Measurements from ENCODE around the gene TEN1. TPM values are rescaled to one million over a fixed set of nuclear protein-coding genes. Genes with fewer than 3 reads are reported as not detected.

The TEN1 gene
- total and polyA plus RNA-seq, 2 of the 13 experiments (the other 11 are each of a cell fraction or from before 2014, with no cell fraction given) = 18.0 to 21.3 TPM

DNA sequence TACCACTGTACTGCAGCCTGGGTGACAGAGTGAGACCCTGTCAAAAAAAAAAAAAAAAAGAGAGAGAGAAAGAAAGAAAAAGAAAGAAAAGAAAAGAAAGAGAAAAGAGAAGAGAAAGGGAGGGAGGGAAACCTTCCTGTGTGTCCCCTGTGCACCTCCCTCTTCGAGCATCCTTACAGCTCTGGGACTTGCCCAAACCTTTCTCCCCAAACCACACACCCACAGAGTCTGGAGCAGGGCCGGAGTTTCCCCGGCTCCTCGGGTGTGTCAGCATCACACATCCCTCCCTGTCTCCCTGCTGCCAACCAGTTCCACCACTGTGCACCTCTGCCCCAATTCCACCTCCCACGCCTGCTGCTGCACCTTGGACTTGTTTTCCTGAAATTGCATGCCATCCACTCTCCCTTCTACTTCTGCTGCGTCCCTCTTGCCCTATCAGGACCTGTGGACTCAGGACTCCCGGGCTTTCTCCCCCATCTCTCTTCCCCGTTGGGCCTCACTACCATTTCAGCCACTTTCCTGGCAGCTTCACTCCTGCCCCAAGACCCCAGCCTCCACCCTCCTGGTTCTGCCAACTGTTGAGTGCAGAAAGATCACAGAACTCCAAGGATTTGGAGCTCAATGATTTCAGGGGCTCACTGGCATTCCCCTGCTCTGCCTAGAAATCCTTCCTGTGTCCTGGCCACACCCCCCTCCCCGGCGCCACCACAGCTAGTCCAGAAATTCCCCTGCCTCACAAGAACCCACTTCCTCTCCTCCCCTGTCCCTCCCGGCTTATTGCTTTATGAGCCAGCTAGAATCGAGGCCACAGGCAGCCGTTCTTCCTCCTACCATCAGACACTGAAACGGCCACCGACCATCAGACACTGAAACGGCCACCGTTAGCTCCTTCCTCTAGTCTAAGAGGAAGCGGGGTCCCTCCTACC lies 17.9 kb downstream of the TEN1 start (continued):
- TF ChIP-seq, protein P1, sequence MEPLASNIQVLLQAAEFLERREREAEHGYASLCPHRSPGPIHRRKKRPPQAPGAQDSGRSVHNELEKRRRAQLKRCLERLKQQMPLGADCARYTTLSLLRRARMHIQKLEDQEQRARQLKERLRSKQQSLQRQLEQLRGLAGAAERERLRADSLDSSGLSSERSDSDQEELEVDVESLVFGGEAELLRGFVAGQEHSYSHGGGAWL (CRISPR knock-in tag; IDR thresholded peaks at IDR 0.05) = 0 out of 2 replicates have a peak, but pooled peaks have one; percentile 78
- TF ChIP-seq, protein P2, sequence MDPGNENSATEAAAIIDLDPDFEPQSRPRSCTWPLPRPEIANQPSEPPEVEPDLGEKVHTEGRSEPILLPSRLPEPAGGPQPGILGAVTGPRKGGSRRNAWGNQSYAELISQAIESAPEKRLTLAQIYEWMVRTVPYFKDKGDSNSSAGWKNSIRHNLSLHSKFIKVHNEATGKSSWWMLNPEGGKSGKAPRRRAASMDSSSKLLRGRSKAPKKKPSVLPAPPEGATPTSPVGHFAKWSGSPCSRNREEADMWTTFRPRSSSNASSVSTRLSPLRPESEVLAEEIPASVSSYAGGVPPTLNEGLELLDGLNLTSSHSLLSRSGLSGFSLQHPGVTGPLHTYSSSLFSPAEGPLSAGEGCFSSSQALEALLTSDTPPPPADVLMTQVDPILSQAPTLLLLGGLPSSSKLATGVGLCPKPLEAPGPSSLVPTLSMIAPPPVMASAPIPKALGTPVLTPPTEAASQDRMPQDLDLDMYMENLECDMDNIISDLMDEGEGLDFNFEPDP (CRISPR knock-in tag; conservative IDR thresholded peaks at IDR 0.05) = no peak
- TF ChIP-seq HDAC6 (IDR thresholded peaks at IDR 0.05; ENCODE audit: low read depth, low read length) = no peak
- TF ChIP-seq MED13 (CRISPR knock-in tag; IDR thresholded peaks at IDR 0.05) = no peak
- no peak for TF ChIP-seq SMARCC2 (IDR thresholded peaks at IDR 0.05)
- TF ChIP-seq EED (CRISPR knock-in tag; IDR thresholded peaks at IDR 0.05) = no peak
- TF ChIP-seq ZBTB7A (CRISPR knock-in tag; IDR thresholded peaks at IDR 0.05) = no peak
- no peak for TF ChIP-seq ZNF639 (CRISPR knock-in tag; conservative IDR thresholded peaks at IDR 0.05)
- TF ChIP-seq MTERF4 (CRISPR knock-in tag; IDR thresholded peaks at IDR 0.05) = peak; percentile 56; the same call in 1 of the 2 replicates
- TF ChIP-seq ZNF34 (CRISPR knock-in tag; IDR thresholded peaks at IDR 0.05; ENCODE audit: borderline replicate concordance) = no peak
- TF ChIP-seq GTF3A (CRISPR knock-in tag; conservative IDR thresholded peaks at IDR 0.05) = no peak
- no peak for TF ChIP-seq ZNF329 (CRISPR knock-in tag; IDR thresholded peaks at IDR 0.05; ENCODE audit: low read depth)
- no peak for TF ChIP-seq MED8 (CRISPR knock-in tag; IDR thresholded peaks at IDR 0.05; ENCODE audit: insufficient replicate concordance)
- TF ChIP-seq MAX (IDR thresholded peaks at IDR 0.05) = peak; percentile 88
- TF ChIP-seq, protein P3, sequence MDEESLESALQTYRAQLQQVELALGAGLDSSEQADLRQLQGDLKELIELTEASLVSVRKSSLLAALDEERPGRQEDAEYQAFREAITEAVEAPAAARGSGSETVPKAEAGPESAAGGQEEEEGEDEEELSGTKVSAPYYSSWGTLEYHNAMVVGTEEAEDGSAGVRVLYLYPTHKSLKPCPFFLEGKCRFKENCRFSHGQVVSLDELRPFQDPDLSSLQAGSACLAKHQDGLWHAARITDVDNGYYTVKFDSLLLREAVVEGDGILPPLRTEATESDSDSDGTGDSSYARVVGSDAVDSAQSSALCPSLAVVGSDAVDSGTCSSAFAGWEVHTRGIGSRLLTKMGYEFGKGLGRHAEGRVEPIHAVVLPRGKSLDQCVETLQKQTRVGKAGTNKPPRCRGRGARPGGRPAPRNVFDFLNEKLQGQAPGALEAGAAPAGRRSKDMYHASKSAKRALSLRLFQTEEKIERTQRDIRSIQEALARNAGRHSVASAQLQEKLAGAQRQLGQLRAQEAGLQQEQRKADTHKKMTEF (CRISPR knock-in tag; IDR thresholded peaks at IDR 0.05) = peak; percentile 77
- TF ChIP-seq BATF2 (CRISPR knock-in tag; IDR thresholded peaks at IDR 0.05) = no peak
- TF ChIP-seq, protein P4, sequence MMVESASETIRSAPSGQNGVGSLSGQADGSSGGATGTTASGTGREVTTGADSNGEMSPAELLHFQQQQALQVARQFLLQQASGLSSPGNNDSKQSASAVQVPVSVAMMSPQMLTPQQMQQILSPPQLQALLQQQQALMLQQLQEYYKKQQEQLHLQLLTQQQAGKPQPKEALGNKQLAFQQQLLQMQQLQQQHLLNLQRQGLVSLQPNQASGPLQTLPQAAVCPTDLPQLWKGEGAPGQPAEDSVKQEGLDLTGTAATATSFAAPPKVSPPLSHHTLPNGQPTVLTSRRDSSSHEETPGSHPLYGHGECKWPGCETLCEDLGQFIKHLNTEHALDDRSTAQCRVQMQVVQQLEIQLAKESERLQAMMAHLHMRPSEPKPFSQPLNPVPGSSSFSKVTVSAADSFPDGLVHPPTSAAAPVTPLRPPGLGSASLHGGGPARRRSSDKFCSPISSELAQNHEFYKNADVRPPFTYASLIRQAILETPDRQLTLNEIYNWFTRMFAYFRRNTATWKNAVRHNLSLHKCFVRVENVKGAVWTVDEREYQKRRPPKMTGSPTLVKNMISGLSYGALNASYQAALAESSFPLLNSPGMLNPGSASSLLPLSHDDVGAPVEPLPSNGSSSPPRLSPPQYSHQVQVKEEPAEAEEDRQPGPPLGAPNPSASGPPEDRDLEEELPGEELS (CRISPR knock-in tag; IDR thresholded peaks at IDR 0.05) = peak; percentile 88
- TF ChIP-seq ZNF776 (CRISPR knock-in tag; IDR thresholded peaks at IDR 0.05) = no peak
- TF ChIP-seq NR3C1 (CRISPR knock-in tag; IDR thresholded peaks at IDR 0.05) = no peak

Data from HepG2 (cell line).